HEK293 (cell line): ENCODE measurements around the gene PDGFD.

Source experiments
- KLF16 ChIP-seq: fragments of 450-650 bp; formaldehyde crosslinking; IDR thresholded peaks from 2 replicates; pipeline ENCODE4 v1.5.1; 2017; ENCODE audit warnings: missing biosample characterization, missing genetic modification characterization
- YY1 ChIP-seq: fragments of 450-650 bp; formaldehyde crosslinking; IDR thresholded peaks from 2 replicates; pipeline ENCODE4 v1.5.1; 2018; ENCODE audit warnings: missing biosample characterization, missing genetic modification characterization
- ZNF157 ChIP-seq: fragments of 450-650 bp; formaldehyde crosslinking; IDR thresholded peaks from 2 replicates; pipeline ENCODE4 v1.5.1; 2016; ENCODE audit warnings: missing biosample characterization, missing genetic modification characterization
- ZNF274 ChIP-seq, 2 experiments: fragments of 200-500 bp in 1 of 2; fragments of 450-650 bp in 1 of 2; sonication (Bioruptor generic) in 1 of 2; formaldehyde crosslinking in 1 of 2; IDR thresholded peaks; 2 replicates each; pipeline versions ENCODE4 v1.5.1 to v1.6.1; 2014 to 2016; ENCODE audit warnings: borderline replicate concordance in 1 of 2, inconsistent platforms in 1 of 2, low read length in 1 of 2, missing biosample characterization in 1 of 2, missing genetic modification characterization in 1 of 2
- ZNF48 ChIP-seq: fragments of 450-650 bp; formaldehyde crosslinking; IDR thresholded peaks from 2 replicates; pipeline ENCODE4 v1.5.1; 2016; ENCODE audit warnings: missing biosample characterization, missing genetic modification characterization
- ZNF596 ChIP-seq: fragments of 450-650 bp; IDR thresholded peaks from 2 replicates; pipeline ENCODE4 v1.5.0; 2018; ENCODE audit warnings: missing biosample characterization, mild to moderate bottlenecking, missing genetic modification characterization, moderate library complexity
- ZNF623 ChIP-seq: fragments of 450-650 bp; formaldehyde crosslinking; IDR thresholded peaks from 2 replicates; pipeline ENCODE4 v1.5.1; 2016; ENCODE audit warnings: missing biosample characterization, missing genetic modification characterization
- TF ChIP-seq, protein P1 (sequence below): fragments of 450-650 bp; formaldehyde crosslinking; conservative IDR thresholded peaks from 2 replicates; pipeline ENCODE4 v1.5.1; 2016; ENCODE audit warnings: low read depth, missing biosample characterization, missing genetic modification characterization
- TF ChIP-seq, protein P2 (sequence below): fragments of 450-650 bp; formaldehyde crosslinking; IDR thresholded peaks from 2 replicates; pipeline ENCODE4 v1.5.1; 2016; ENCODE audit warnings: missing biosample characterization, missing genetic modification characterization
- TF ChIP-seq, protein P3 (sequence below): fragments of 450-650 bp; formaldehyde crosslinking; IDR thresholded peaks from 2 replicates; pipeline ENCODE4 v1.5.1; 2016; ENCODE audit warnings: missing biosample characterization, missing genetic modification characterization
- TF ChIP-seq, protein P4 (sequence below): fragments of 450-650 bp; formaldehyde crosslinking; IDR thresholded peaks from 2 replicates; pipeline ENCODE4 v1.5.1; 2016; ENCODE audit warnings: missing biosample characterization, missing genetic modification characterization
- TF ChIP-seq, protein P5 (sequence below): fragments of 450-650 bp; formaldehyde crosslinking; optimal IDR thresholded peaks from 2 replicates; pipeline ENCODE3; 2016; ENCODE audit warnings: missing biosample characterization, mild to moderate bottlenecking, missing genetic modification characterization
- TF ChIP-seq, protein P6 (sequence below): fragments of 450-650 bp; formaldehyde crosslinking; IDR thresholded peaks from 2 replicates; pipeline ENCODE4 v1.5.1; 2016; ENCODE audit warnings: missing biosample characterization, missing genetic modification characterization
- TF ChIP-seq, protein P7 (sequence below): fragments of 450-650 bp; formaldehyde crosslinking; IDR thresholded peaks from 2 replicates; pipeline ENCODE4 v1.5.1; 2017; ENCODE audit warnings: missing biosample characterization, missing genetic modification characterization

DNA sequence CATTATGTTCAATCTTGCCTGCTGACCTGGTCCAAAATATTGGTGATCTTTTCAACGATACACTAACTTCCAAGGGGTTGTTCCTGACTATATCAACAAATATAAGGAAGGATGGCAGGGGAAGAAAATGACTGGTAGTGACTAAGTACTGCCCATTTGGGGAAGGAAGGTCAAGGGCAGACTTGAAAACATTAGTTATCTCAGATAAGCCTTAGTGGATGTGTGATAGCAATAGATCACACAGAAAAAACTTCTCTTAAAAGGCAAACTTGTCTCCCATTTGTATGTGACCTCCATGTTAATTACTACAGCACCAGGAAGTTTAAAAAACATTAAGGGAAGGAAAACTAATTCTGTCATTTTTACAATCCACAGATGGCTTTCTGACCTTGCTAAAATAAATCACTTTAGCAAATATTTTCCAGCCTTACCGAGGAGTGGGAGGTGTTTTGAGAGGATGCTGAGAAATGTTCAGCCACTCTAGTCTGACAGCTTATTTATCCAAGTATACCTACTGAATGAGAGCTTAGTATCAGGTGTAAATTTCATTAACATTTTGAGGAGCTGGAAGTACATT, 215.7 kb downstream of the PDGFD start:
- TF ChIP-seq ZNF48 (tag by site-specific recombination) (no peak), ZNF157 (tag by site-specific recombination) (no peak), KLF16 (no peak), ZNF274 (IDR thresholded peaks at IDR 0.05; ENCODE audit: low read length) (no peak), ZNF274 (tag by site-specific recombination; IDR thresholded peaks at IDR 0.05; ENCODE audit: borderline replicate concordance) (no peak), ZNF596 (tag by site-specific recombination) (no peak), YY1 (no peak), ZNF623 (no peak)
- TF ChIP-seq, protein P1, sequence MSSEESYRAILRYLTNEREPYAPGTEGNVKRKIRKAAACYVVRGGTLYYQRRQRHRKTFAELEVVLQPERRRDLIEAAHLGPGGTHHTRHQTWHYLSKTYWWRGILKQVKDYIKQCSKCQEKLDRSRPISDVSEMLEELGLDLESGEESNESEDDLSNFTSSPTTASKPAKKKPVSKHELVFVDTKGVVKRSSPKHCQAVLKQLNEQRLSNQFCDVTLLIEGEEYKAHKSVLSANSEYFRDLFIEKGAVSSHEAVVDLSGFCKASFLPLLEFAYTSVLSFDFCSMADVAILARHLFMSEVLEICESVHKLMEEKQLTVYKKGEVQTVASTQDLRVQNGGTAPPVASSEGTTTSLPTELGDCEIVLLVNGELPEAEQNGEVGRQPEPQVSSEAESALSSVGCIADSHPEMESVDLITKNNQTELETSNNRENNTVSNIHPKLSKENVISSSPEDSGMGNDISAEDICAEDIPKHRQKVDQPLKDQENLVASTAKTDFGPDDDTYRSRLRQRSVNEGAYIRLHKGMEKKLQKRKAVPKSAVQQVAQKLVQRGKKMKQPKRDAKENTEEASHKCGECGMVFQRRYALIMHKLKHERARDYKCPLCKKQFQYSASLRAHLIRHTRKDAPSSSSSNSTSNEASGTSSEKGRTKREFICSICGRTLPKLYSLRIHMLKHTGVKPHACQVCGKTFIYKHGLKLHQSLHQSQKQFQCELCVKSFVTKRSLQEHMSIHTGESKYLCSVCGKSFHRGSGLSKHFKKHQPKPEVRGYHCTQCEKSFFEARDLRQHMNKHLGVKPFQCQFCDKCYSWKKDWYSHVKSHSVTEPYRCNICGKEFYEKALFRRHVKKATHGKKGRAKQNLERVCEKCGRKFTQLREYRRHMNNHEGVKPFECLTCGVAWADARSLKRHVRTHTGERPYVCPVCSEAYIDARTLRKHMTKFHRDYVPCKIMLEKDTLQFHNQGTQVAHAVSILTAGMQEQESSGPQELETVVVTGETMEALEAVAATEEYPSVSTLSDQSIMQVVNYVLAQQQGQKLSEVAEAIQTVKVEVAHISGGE (tag by site-specific recombination): no peak
- TF ChIP-seq, protein P2, sequence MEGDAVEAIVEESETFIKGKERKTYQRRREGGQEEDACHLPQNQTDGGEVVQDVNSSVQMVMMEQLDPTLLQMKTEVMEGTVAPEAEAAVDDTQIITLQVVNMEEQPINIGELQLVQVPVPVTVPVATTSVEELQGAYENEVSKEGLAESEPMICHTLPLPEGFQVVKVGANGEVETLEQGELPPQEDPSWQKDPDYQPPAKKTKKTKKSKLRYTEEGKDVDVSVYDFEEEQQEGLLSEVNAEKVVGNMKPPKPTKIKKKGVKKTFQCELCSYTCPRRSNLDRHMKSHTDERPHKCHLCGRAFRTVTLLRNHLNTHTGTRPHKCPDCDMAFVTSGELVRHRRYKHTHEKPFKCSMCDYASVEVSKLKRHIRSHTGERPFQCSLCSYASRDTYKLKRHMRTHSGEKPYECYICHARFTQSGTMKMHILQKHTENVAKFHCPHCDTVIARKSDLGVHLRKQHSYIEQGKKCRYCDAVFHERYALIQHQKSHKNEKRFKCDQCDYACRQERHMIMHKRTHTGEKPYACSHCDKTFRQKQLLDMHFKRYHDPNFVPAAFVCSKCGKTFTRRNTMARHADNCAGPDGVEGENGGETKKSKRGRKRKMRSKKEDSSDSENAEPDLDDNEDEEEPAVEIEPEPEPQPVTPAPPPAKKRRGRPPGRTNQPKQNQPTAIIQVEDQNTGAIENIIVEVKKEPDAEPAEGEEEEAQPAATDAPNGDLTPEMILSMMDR (tag by site-specific recombination): no peak
- TF ChIP-seq, protein P3, sequence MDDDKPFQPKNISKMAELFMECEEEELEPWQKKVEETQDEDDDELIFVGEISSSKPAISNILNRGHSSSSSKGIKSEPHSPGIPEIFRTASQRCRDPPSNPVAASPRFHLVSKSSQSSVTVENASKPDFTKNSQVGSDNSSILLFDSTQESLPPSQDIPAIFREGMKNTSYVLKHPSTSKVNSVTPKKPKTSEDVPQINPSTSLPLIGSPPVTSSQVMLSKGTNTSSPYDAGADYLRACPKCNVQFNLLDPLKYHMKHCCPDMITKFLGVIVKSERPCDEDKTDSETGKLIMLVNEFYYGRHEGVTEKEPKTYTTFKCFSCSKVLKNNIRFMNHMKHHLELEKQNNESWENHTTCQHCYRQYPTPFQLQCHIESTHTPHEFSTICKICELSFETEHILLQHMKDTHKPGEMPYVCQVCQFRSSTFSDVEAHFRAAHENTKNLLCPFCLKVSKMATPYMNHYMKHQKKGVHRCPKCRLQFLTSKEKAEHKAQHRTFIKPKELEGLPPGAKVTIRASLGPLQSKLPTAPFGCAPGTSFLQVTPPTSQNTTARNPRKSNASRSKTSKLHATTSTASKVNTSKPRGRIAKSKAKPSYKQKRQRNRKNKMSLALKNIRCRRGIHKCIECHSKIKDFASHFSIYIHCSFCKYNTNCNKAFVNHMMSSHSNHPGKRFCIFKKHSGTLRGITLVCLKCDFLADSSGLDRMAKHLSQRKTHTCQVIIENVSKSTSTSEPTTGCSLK (tag by site-specific recombination): no peak
- TF ChIP-seq, protein P4, sequence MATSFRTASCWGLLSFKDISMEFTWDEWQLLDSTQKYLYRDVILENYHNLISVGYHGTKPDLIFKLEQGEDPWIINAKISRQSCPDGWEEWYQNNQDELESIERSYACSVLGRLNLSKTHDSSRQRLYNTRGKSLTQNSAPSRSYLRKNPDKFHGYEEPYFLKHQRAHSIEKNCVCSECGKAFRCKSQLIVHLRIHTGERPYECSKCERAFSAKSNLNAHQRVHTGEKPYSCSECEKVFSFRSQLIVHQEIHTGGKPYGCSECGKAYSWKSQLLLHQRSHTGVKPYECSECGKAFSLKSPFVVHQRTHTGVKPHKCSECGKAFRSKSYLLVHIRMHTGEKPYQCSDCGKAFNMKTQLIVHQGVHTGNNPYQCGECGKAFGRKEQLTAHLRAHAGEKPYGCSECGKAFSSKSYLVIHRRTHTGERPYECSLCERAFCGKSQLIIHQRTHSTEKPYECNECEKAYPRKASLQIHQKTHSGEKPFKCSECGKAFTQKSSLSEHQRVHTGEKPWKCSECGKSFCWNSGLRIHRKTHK (tag by site-specific recombination): no peak
- TF ChIP-seq, protein P5, sequence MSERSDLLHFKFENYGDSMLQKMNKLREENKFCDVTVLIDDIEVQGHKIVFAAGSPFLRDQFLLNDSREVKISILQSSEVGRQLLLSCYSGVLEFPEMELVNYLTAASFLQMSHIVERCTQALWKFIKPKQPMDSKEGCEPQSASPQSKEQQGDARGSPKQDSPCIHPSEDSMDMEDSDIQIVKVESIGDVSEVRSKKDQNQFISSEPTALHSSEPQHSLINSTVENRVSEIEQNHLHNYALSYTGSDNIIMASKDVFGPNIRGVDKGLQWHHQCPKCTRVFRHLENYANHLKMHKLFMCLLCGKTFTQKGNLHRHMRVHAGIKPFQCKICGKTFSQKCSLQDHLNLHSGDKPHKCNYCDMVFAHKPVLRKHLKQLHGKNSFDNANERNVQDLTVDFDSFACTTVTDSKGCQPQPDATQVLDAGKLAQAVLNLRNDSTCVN: no peak
- TF ChIP-seq, protein P6, sequence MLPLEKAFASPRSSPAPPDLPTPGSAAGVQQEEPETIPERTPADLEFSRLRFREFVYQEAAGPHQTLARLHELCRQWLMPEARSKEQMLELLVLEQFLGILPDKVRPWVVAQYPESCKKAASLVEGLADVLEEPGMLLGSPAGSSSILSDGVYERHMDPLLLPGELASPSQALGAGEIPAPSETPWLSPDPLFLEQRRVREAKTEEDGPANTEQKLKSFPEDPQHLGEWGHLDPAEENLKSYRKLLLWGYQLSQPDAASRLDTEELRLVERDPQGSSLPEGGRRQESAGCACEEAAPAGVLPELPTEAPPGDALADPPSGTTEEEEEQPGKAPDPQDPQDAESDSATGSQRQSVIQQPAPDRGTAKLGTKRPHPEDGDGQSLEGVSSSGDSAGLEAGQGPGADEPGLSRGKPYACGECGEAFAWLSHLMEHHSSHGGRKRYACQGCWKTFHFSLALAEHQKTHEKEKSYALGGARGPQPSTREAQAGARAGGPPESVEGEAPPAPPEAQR: no peak
- TF ChIP-seq, protein P7, sequence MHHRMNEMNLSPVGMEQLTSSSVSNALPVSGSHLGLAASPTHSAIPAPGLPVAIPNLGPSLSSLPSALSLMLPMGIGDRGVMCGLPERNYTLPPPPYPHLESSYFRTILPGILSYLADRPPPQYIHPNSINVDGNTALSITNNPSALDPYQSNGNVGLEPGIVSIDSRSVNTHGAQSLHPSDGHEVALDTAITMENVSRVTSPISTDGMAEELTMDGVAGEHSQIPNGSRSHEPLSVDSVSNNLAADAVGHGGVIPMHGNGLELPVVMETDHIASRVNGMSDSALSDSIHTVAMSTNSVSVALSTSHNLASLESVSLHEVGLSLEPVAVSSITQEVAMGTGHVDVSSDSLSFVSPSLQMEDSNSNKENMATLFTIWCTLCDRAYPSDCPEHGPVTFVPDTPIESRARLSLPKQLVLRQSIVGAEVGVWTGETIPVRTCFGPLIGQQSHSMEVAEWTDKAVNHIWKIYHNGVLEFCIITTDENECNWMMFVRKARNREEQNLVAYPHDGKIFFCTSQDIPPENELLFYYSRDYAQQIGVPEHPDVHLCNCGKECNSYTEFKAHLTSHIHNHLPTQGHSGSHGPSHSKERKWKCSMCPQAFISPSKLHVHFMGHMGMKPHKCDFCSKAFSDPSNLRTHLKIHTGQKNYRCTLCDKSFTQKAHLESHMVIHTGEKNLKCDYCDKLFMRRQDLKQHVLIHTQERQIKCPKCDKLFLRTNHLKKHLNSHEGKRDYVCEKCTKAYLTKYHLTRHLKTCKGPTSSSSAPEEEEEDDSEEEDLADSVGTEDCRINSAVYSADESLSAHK (tag by site-specific recombination): no peak
